KMS-11 (cell line): Measurements from ENCODE around the gene NFYB.

Experiments used
- H2AFZ ChIP-seq: fragments of 200-600 bp; sonication (generic); 2 replicates; pipeline ENCODE4 v1.6.1; 2016; ENCODE audit warnings: antibody characterized with exemption, mixed run types, low read depth
- H3K27ac ChIP-seq: fragments of 200-600 bp; sonication (generic); 2 replicates; pipeline ENCODE4 v1.6.1; 2016; ENCODE audit warnings: mild to moderate bottlenecking, mixed run types
- H3K27me3 ChIP-seq: fragments of 200-600 bp; sonication (generic); 2 replicates; pipeline ENCODE4 v1.6.1; 2017; ENCODE audit warnings: mild to moderate bottlenecking, low read depth, mixed run types, moderate library complexity; ENCODE audit not compliant: insufficient read depth
- H3K36me3 ChIP-seq: fragments of 200-600 bp; sonication (generic); 2 replicates; pipeline ENCODE4 v1.6.1; 2017; ENCODE audit warnings: mild to moderate bottlenecking, mixed run types; ENCODE audit not compliant: insufficient read depth
- H3K4me1 ChIP-seq: fragments of 200-600 bp; sonication (generic); 2 replicates; pipeline ENCODE4 v1.6.1; 2016; ENCODE audit warnings: mild to moderate bottlenecking, low read depth, mixed run types; ENCODE audit not compliant: poor library complexity, severe bottlenecking
- H3K4me2 ChIP-seq: fragments of 200-600 bp; sonication (generic); 2 replicates; pipeline ENCODE4 v1.7.0; 2016; ENCODE audit warnings: mild to moderate bottlenecking, mixed run types
- H3K4me3 ChIP-seq: fragments of 200-600 bp; sonication (generic); IDR thresholded peaks from 2 replicates; pipeline ENCODE4 v1.6.1; 2017; ENCODE audit warnings: low read depth, low read length, mixed read lengths; ENCODE audit not compliant: insufficient read depth
- H3K79me2 ChIP-seq: fragments of 200-600 bp; sonication (generic); 2 replicates; pipeline ENCODE4 v1.6.1; 2016; ENCODE audit warnings: low read depth, mixed run types; ENCODE audit not compliant: insufficient read depth
- H3K9ac ChIP-seq: fragments of 200-600 bp; sonication (generic); 2 replicates; pipeline ENCODE4 v1.6.1; 2016; ENCODE audit warnings: mild to moderate bottlenecking, mixed run types
- H4K20me1 ChIP-seq: fragments of 200-600 bp; sonication (generic); 2 replicates; pipeline ENCODE4 v1.6.1; 2016; ENCODE audit warnings: mild to moderate bottlenecking, mixed run types; ENCODE audit not compliant: insufficient read depth
- CTCF ChIP-seq: fragments of 200-600 bp; sonication (generic); conservative IDR thresholded peaks from 2 replicates; pipeline ENCODE4 v1.6.1; 2017; ENCODE audit warnings: low read depth, mild to moderate bottlenecking, antibody characterized with exemption, low read length, moderate library complexity, mixed read lengths

The NFYB gene

GRCh38 chr12:104072099-104072498 is 65.9 kb downstream of the NFYB start:
- Histone ChIP-seq H3K4me2 (no peak overlapping the region), H3K27ac (no peak overlapping the region), H4K20me1 (no peaks in the 10 kb centered on the region), H3K79me2 (no peaks in the 10 kb centered on the region; the same call in 1 of the 2 replicates), H3K27me3 (no peaks in the 10 kb centered on the region), H3K36me3 (no peaks in the 10 kb centered on the region), H3K4me3 (no peak overlapping the region), H2AFZ (no peak overlapping the region), H3K4me1 (no peaks in the 10 kb centered on the region), H3K9ac (no peak overlapping the region)
- no peak for TF ChIP-seq CTCF
